ENCODE data around the gene RAD18.

DNA sequence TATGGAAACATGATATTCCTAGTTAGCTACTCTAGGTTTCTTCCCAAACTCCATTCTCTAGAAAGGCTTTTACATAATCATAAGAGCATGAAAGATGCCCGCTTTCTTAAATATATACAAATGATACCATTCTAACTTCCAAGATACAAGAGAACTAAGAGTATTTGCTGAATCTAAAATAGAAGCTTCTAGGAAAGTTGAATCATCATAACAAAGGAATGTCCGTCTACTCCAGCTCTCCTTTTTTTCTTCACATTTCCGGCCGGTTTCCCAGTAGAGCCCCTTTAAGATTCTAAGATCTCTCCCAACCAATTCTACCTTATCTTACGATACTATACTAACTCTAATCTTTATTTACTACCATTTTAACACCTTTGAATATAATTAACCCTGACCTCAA is 60.1 kb downstream of the RAD18 start:
- TF ChIP-seq, protein P1, sequence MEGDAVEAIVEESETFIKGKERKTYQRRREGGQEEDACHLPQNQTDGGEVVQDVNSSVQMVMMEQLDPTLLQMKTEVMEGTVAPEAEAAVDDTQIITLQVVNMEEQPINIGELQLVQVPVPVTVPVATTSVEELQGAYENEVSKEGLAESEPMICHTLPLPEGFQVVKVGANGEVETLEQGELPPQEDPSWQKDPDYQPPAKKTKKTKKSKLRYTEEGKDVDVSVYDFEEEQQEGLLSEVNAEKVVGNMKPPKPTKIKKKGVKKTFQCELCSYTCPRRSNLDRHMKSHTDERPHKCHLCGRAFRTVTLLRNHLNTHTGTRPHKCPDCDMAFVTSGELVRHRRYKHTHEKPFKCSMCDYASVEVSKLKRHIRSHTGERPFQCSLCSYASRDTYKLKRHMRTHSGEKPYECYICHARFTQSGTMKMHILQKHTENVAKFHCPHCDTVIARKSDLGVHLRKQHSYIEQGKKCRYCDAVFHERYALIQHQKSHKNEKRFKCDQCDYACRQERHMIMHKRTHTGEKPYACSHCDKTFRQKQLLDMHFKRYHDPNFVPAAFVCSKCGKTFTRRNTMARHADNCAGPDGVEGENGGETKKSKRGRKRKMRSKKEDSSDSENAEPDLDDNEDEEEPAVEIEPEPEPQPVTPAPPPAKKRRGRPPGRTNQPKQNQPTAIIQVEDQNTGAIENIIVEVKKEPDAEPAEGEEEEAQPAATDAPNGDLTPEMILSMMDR (IDR thresholded peaks at IDR 0.05): no peak
- no peak for TF ChIP-seq EZH2 (IDR thresholded peaks at IDR 0.05; ENCODE audit: borderline replicate concordance, insufficient read depth, low read depth, low read length, poor library complexity, severe bottlenecking)
